HG03066 (cell line): ENCODE data around the gene LOXL4.

Experiments
- ATAC-seq: cut with Tn5 transposase; IDR thresholded peaks from one replicate; pipeline ENCODE4 v1.9.1; 2021; ENCODE audit warnings: low read depth; ENCODE audit not compliant: unreplicated experiment

The LOXL4 gene

DNA sequence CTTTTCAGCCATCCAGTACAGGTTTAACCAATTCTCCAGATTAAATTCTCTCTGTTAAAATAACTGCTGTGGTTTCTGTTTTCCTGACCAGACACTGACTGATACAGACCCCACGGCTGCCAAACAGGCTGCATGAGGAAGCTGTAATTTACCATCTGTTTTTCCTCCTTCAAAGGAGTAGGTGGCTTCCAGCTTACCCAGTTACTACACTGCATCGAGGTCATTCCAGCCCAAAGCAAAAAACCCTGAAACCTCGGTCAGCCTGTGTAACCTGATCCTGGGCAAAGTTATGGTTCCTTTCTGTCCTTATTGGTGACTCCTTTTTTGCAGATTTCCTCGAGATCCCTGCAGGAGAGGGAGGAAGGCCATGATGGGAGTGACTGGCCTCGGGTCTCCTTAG lies 27.9 kb upstream of the LOXL4 start:
- no peak for ATAC-seq

DNA sequence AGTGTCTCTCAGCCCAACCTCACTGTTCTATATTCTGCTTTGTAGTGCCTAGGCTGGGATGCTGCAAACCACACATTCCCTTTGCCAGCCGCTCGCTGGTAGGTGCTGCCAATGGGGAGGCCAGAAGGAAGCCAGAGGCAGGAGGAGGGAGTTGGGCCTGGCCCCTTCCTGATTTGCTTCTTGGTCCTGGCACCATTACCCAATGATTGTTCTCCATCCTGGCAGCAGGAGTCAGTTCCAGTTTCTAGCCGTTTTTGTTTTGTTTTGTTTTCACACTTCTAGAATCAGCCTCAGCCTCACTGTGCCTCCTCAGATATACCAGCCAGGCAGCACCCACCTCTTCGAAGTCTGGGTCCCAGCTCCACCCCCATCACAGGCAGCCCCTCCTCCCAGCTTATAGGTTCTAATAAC lies 27.4 kb upstream of the LOXL4 start:
- no peak for ATAC-seq

DNA sequence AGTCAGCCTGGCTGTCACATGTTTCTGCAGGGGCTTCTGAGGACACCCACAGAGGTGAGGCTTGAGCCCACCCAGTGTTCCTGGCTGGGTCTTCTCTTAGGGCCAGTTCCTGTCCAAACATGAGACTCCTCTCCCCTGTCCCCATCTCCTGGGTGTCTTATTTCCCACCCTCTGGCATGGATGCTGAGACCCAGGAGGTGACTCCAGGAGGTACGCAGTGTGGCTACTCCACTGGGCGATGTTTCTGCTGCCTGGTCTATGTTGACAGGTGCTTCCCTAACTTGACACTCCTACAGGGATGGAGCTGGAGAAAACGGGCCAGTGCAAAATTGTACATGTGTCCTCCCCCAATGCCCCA lies 26.3 kb upstream of the LOXL4 start:
- no peak for ATAC-seq

DNA sequence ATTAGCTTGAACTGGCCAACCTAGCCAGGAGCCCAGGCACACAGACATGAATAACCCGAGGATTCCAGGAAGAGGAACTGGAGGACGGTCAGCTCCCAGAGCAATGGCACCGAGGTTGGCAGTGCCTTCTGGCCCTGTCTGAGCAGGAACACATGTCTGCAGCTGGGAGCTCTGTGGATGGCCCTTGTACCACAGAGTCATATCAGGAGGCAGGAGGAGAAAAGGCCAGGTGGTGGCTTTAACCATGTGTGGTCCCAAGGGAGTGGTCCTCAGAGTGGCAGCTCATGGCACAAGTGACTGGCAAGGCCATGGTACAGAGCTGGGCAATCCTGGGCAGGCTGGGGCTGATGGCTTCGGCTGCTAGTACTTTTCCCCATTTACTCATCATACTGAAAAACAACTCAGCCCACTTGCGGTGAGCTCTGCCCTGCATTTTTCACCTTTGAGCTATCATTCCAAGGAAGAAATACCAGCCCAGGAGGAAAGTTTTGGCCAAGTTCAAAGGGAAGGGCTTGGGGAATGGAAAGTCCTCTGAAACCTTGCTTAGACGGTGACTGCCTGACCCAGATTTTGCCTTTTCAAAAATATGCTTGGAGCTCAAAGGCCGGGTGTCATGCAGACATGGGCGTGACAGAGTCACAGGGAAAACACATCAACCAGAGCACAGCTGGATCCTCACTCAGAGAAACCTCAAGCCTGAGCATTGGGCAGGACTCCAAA lies 25.7 kb upstream of the LOXL4 start:
- ATAC-seq: no peak

DNA sequence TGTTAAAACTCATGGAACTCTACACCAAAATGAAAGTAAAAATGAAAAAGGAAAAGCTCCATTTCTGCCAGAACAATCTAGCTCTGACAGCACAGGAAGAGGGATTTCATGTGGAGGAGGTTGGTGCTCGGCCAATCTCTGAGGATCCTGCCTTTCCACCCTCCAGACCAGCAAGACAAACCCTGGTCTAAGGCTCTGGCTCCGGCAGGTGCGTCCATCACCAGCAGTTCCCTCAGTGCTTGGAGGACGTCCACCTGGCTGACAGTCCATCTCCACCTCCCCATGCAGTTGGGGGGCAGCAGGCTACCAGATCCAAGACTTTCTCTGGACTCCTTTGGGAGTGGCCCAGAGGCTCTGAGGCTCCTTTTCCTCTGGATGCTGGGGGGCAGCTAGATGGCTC lies 25.0 kb upstream of the LOXL4 start:
- no peak for ATAC-seq

DNA sequence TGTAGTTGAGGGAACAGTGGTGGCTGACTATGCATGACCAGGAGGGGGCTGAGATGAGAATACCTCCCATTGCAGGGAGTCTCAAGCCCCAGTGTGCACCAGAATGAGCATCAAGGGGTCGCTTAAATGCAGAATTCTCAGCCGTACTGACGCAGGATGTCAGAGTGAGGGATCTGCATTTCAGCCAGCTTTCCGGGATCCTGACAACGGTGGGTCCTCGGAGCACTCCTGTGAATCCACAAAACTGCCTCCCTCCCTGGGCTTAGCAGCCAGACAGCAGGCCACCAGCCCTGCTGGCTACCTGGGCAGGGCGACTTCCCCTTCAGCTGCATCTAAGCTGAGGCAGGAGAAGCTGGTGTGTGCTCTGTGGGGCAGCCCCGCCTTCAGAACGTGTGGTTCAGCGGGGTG lies 21.8 kb upstream of the LOXL4 start:
- no peak for ATAC-seq

DNA sequence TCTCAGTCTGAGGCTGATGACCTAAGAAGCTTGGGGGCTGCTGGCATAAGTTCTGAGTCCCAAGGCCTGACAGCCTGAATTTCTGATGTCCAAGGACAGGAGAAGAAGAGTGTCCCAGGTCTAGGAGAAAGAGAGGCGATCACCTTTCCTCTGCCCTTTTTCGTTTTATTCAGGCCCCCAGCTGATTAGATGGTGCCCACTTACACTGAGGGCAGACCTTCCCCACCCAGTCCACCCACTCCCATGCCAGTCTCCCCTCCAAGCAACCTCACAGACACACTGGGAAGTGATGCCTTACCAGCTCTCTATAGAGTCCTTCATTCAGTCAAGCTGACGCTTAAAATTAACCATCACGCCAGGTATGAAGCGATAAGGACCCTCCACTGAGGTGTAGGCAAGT lies 19.3 kb upstream of the LOXL4 start:
- ATAC-seq: no peak

DNA sequence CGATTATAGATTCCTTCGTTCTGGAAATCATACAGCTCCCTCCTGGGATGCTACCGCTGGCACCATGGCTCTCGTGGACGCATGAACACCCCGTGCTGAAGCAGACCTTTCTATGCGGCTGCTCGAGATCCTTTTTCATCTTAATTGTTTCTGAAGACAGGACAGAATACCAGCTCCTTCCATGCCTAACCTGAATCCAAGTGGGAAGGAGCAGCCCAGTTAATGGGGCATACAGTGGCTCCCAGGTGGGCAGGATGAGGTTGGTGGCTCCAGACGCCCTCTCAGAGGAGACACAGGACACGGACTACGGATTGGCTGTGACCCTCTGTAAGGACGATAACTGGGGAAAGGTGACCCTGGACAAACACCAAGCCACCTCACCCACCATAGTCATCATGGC lies 18.4 kb upstream of the LOXL4 start:
- no peak for ATAC-seq

DNA sequence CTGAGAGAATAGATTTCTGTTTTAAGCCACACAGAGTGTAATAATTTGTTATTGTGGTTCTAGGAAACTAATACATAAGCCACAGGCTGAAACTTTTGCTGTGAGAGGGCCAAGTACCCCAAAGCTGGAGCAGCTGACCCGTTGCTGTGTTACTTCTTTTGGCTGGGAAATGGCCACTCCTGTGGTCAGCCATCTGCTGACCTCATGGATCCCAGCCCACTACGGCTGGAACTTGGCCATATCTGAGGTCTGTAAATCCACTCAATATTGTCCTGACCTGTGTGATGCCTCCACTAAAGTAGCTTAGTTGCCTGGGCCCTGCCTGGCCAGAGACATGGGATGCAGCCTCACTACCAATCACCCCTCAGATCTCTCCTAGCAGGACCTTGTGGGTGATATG lies 17.4 kb upstream of the LOXL4 start:
- no peak for ATAC-seq

DNA sequence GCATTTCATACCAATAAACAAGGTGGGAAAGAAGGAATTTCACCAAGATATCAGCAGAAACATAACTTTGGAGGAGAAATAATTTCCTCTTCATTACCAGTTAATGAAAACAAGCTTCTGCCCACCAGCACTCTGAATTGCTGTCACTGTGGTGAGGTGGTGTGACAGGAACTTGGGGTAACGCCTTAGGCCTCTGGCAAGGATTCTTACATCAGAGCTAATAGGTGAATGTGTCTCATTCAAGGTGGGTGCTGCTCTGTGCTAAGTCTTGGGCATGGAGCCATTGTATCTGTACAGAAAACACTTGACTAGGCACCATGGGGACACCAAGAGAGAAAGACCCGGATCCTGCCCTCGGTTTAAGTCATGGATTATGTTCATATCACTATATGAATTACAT lies 8.3 kb upstream of the LOXL4 start:
- no peak for ATAC-seq

DNA sequence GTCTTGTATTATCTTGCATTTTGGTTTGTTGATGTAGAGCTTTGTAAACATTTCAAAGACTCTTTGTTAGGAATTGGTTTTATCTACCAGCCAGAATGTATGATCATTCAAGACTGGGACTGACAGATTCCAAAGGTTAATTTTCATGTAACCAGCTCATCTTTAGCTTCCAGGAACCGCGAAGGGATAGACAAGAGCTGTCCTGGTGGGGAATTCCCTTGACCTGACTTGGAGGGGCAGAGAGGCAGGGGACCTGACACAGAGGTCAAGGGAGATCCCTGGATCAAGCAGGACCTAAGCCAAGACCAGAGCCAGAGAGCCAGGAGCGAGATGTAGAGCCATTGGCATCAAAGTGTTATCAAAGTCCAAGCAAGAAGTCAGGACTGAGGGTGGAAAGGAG lies 6.6 kb upstream of the LOXL4 start:
- ATAC-seq: no peak

DNA sequence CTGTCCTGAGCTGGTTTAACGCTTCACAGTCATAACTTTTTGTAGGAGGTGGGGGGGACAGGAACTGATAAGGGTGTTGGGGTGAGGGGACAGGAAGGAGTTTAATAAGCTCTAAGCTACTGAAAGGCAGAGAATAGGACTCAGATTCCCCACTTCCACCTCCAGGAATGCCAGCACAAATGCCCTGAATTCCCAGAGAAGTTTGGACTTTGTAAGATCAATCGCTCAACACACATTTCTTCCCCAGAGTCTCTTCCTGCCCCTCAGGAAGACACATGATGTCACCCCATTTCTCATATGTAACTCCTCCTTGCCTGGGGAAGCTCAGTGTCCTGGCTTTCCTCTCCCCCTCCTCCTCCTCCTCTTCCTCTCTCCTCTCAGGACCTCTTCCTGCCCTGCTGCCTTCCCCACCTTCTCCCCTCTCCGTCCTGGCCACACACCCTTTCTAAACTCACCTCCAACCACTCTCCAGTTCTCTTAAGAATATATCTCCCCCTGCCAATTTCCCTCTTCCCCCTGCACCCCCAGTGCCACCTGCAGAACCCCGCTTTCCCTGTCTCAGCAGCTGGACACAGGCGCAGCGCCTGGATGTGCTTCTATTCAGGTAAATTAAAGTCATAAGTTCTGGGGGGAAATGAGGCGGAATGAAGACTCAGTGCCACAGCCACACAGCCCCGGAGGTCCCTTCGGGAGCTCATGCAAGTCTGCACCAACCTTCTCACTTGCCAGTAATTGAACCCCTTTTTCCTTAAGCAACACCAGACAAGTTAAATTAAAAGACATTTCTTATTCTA lies 5.3 kb upstream of the LOXL4 start:
- ATAC-seq: no peak

DNA sequence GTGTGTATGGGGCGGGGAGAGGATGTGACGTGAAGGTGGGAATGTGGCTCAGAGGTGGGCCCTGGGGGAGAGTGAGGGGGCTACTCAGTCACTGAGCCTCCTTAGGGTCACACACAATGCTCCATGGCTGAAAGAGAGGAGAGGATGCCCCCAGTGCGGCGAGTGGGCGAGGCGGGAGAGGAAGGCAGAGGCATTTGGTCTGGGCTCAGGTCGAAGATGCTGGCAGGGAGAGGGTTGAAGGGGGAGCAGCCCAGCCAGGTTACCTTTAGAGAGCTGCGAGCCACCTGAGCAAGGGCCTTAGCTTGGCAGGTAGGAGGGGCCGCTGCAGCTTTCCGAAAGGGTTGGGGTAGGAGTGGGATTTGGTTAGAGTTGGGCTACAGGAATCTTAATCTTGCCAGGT lies 4.7 kb upstream of the LOXL4 start:
- ATAC-seq: no peak

DNA sequence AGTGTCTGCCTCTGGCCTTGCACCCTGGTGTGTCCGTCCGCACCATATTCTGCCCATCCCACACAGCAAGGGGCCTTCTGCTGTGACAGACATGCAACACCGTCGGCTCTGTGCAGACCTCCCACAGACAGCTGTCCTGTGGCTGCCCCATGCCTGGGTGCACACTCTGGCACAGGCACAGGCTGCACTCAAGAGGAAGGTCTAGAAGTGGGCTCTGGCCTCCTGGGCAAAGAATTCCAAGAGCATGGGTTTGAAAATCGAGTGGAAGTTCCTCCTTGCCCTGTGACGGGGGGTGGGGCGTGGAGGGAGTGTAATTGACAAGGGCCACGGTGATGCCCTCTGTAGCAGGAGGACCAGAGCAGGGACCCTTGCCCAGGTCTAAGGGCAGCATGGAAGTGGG lies 4.3 kb upstream of the LOXL4 start:
- no peak for ATAC-seq

DNA sequence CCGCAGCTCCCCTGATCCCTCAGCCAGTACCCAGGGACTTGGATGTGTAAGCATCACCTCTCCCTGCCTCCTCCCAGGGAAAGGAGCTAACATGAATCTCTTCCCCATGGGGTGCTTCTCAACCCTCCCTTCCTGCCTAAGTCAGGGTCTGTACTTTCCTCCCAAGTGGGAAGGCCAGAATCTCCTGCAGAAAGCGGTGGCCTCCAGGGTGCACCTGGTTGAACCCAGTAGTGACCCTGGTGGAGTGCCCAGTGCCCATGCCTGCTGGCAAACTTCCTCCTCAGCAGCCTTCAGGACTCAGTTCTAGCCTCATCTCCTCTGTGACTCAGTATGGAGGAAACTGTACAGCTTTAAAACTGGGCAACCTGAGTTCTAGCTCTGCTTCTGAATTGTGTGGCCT lies 2.8 kb upstream of the LOXL4 start:
- ATAC-seq: no peak

DNA sequence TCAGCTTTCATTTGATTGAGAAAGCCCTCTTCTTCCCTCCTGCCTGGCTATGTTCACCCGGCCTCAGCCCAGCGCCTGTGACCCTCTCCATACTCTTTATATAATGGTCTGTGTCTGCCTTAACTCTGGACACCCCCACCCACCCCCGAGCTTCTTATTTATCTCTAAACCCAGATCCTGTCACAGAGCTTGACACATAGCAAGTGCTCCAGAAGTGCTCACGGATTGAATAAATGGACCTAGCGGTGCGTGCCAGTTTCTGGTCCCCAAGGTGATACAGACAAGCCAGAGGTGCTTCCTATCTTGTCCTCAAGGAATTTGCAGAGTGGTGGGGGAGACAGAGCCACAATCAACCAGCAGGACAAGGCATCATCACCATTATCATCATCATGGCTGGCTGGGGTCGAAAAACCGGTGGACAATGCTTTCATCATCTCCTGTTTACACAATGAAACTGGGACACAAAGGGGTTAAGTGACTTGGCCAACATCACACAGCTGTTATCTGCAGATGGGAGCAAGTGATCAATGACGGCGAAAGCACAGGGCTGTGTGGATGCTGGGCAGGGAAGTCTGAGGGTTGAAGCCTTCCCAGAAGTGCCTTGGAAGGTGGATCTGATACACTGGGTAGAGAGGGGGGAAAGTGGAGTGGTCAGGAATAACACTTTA lies 2.2 kb upstream of the LOXL4 start:
- no peak for ATAC-seq

DNA sequence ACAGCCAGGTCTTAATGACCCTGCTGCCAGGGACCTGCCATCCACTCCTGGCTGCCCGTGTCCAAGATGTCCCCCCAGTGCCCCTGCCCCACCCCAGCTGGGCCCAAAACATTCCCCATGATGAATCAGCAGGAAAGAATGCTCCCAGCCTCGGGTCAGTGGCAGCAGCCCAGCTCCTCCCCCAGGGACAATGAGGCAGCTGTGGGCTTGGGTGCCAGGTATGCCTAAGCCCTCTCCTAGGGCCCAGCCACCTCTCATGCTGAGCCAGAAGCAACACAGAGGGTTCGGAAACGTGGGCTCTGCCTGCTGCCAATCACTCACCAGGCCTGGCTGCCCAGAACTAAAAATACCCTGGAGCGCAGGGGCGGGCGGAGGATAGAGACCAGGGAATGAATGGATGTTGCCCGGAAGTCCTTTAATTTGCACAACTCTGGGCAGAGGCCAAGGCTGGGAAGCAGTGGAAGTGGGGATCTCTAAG lies 1.5 kb upstream of the LOXL4 start:
- no peak for ATAC-seq

DNA sequence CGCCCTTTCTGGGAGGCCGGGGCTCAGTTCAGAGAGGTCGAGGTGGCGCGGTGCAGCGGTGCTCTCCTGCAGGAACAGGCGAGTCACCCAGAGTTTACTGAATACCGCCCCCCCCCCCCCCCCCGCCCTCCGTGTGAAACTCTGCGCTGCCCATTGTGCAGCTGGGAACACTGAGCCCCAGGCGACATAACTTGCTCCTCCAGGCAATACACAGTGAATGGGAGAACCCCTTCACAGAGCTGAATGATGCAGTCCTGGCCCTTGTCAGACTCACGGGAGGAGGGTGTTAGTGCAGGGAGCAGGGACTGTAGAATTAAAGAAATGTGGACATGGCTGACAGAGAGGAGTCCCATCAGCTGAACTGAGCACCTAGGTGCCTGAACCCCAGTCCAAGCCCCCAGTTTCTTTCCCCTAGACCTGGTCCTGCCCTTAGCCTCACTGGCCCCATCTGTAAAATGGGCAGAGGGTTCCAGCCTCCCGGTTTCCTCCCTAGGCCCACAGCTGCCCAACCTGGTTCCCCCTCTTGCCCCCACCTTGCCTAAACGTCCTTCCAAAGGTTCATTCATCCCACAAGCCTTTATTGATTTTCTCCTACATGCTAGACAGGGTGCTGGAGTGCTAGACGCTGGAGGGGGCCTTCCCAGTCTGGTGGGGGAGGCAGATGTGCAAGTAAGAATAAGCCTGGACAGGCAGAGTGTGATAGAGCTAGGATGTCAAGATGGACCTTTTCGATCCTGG lies 869 bp upstream of the LOXL4 start:
- no peak for ATAC-seq

DNA sequence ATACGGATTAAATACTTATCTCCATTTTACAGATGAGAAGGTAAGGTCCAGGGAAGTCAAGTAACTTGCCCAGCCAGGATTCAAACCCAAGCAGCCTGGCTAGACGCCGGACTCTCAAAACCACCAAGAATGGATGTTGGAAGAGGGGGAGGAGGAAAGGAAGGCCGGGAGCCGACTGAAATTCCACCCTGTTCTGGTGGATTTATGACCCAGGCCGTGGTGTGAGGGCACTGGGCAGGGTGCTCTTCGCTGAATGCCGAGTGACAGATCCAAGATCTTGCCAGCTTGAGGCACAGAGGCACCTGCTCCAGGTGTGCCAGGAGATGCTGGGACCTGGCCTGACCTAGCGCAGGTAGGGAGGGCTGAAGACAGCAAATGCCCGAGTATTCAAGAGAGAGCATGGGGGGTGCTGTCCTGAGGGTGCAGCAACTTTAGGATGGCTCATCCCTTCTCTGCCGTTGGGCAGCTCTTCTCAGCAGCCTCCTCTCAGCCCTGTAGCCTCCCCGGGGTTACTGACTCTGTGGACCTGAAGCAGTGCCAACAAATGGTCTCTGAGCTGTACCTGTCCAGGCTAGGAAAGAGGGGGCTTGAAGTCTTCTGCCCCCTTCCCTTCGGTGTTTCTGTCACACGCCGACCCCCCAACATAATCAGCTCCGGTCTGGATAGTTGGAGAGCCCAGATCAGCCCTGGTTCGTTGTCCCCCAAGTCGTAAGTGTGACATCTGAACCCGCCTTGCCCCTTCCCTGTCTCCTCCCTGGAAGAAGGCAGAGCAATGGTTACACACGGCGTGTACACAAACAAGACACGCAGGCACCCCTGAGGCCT lies 713 bp downstream of the LOXL4 start:
- ATAC-seq: no peak

DNA sequence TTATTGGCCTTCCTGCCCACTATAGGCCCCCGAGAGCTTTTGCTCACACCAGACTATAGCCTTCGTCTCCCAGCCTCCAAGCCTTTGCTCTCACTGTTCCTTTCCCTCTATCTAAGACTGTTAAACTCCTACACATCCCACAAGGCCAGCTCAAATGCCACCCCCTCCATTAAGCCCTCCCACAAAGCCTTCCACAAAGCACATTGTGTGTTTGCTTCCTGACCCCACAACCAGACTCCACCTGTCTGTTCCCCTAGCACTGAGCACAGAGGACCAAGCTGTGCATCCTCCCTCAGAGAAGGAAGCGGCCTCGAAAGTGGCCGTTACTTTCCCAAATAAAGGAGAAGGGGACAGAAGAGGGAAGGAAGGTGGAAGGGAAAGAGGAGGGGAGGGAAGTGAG lies 1.3 kb downstream of the LOXL4 start:
- no peak for ATAC-seq
